22Rv1 (cell line): ENCODE data around the gene SYPL2.
"Not testable (repeated sequence)": the region's sequence is repeated elsewhere in the genome, so short reads cannot be mapped to it uniquely, and the experiment has no call there.

ENCODE experiments used
- H3K27ac ChIP-seq: fragments of 450-650 bp; 2 replicates; pipeline ENCODE4 v1.5.1; 2017
- CTCF ChIP-seq: fragments of 450-650 bp; IDR thresholded peaks from 2 replicates; pipeline ENCODE4 v1.5.1; 2017; ENCODE audit warnings: mild to moderate bottlenecking
- ZFX ChIP-seq: fragments of 450-650 bp; IDR thresholded peaks from 2 replicates; pipeline ENCODE4 v1.6.1; 2017; ENCODE audit warnings: antibody characterized with exemption, borderline replicate concordance

SYPL2 gene

DNA sequence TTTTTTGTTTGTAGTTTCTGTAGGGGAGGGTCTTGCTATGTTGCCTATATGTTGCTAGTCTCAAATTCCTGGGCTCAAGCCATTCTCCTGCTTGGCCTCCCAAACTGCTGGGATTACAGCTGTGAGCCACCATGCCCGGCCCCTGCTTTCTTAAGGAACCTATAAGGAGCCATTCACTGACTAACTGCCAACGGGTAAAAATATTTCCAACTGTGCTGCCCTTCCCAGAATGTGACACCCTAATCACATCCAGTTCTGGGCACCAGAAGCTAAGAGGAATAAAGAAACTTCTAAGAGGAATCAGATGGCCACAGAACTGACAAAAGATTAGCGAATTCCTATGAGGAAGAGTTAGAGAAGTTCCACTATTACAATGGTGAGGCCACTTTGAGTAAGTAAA lies 6.4 kb downstream of the SYPL2 start:
- H3K27ac ChIP-seq, result no peak overlapping the region
- TF ChIP-seq CTCF (no peak), ZFX (no peak)

- not testable (repeated sequence) for H3K27ac ChIP-seq
Observed at GRCh38 chr1:109473284-109474057, 7.1 kb downstream of the SYPL2 start.

DNA sequence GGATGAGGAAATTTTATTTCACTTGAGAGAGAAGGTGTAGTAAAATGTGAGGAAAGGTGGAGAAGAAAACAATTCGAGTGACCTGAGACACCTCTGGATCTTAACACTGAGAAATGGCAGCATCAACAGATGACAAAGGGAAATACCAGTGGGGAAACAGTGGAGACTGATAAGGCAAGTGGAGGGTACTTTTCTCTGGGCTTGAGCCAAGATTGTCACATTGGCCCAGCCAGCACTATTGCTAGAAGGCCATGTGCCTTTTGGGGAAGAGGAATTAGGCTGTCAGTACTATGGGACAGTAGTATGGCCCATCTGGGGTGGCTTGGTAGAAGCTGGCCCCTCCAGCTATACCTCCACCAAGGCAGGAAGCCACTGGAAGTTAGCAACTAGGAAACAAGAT lies 8.4 kb downstream of the SYPL2 start:
- TF ChIP-seq CTCF (no peak), ZFX (no peak)
- no peak overlapping the region for H3K27ac ChIP-seq

GRCh38 chr1:109475261-109475660 lies 8.9 kb downstream of the SYPL2 start:
- TF ChIP-seq ZFX (no peak), CTCF (no peak)
- H3K27ac ChIP-seq, result no peak overlapping the region

- H3K27ac ChIP-seq, result no peak overlapping the region
- TF ChIP-seq ZFX, result no peak
- TF ChIP-seq CTCF, result no peak
Observed at GRCh38 chr1:109476825-109477224, 10.5 kb downstream of the SYPL2 start.

- H3K27ac ChIP-seq, result no peak overlapping the region
- TF ChIP-seq CTCF (no peak), ZFX (no peak)
Observed at GRCh38 chr1:109477821-109478220, 11.5 kb downstream of the SYPL2 start.

DNA sequence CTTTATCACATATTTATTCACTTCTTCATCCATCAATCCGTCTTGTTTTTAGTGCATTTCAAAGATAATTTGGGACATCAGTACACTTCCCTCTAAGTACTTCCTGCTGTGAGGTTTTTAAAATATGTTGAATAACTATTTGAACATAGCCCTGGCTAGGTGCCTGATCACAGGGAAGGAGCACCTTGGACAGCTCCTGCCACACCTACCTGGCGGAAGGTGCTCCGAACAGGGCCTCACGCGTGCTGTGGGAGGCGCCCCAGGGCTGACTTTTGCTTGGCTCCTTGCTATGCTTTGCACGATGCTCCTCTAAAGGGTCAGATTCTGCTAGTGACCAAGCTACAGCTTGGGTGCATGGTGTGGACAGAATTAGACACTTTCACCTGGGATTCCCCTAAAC lies 12.5 kb downstream of the SYPL2 start:
- H3K27ac ChIP-seq, result no peak overlapping the region
- TF ChIP-seq ZFX (no peak), CTCF (no peak)

- TF ChIP-seq CTCF (no peak), ZFX (no peak)
- H3K27ac ChIP-seq, result no peak overlapping the region
Observed at GRCh38 chr1:109479311-109479710, 13.0 kb downstream of the SYPL2 start.
